H9 (cell line): Measurements from ENCODE around the gene NKAIN4. TPM values are rescaled to one million over a fixed set of nuclear protein-coding genes. Genes with fewer than 3 reads are reported as not detected.

Source experiments
- DNase-seq: peaks from one replicate; pipeline ENCODE4 v3.0.0-alpha.2; 2017
- H2AFZ ChIP-seq: one replicate; pipeline ENCODE4 v1.6.1; 2013; ENCODE audit warnings: mild to moderate bottlenecking, low read length, control low read depth, moderate library complexity
- H2AK5ac ChIP-seq: 2 replicates; pipeline ENCODE4 v1.6.1; 2013; ENCODE audit warnings: low read length, control low read depth, mixed read lengths; ENCODE audit not compliant: insufficient read length
- H2BK120ac ChIP-seq: one replicate; pipeline ENCODE4 v1.6.1; 2013; ENCODE audit warnings: low read depth, mild to moderate bottlenecking, low read length, control low read depth, inconsistent platforms; ENCODE audit not compliant: poor library complexity, severe bottlenecking
- H2BK12ac ChIP-seq: 2 replicates; pipeline ENCODE4 v1.6.1; 2013; ENCODE audit warnings: low read length, control low read depth, mixed read lengths, low read depth; ENCODE audit not compliant: insufficient read length
- H2BK15ac ChIP-seq: 2 replicates; pipeline ENCODE4 v1.6.1; 2013; ENCODE audit warnings: low read depth, low read length, control low read depth
- H2BK20ac ChIP-seq: one replicate; pipeline ENCODE4 v1.6.1; 2013; ENCODE audit warnings: low read depth, mild to moderate bottlenecking, low read length, control low read depth, inconsistent platforms; ENCODE audit not compliant: poor library complexity, severe bottlenecking
- H2BK5ac ChIP-seq: 2 replicates; pipeline ENCODE4 v1.6.1; 2013; ENCODE audit warnings: low read length, control low read depth, mixed read lengths; ENCODE audit not compliant: insufficient read length
- H3K14ac ChIP-seq: 2 replicates; pipeline ENCODE4 v1.6.1; 2013; ENCODE audit warnings: low read length, control low read depth; ENCODE audit not compliant: insufficient read depth
- H3K18ac ChIP-seq: 2 replicates; pipeline ENCODE4 v1.6.1; 2013; ENCODE audit warnings: low read depth, mild to moderate bottlenecking, mixed read lengths, low read length, control low read depth; ENCODE audit not compliant: insufficient read length
- H3K23ac ChIP-seq: 2 replicates; pipeline ENCODE4 v1.6.1; 2013; ENCODE audit warnings: low read length, control low read depth, mixed read lengths, low read depth; ENCODE audit not compliant: insufficient read length
- H3K23me2 ChIP-seq: 2 replicates; pipeline ENCODE4 v1.6.1; 2013; ENCODE audit warnings: low read depth, mild to moderate bottlenecking, mixed read lengths, low read length, control low read depth; ENCODE audit not compliant: insufficient read length, poor library complexity, severe bottlenecking
- H3K27ac ChIP-seq: 2 replicates; pipeline ENCODE4 v1.5.1; 2013; ENCODE audit warnings: low read length, control low read depth, mixed read lengths, low read depth; ENCODE audit not compliant: insufficient read length
- H3K27me3 ChIP-seq: 2 replicates; pipeline ENCODE4 v1.6.1; 2013; ENCODE audit warnings: low read length, control low read depth, inconsistent platforms; ENCODE audit not compliant: insufficient read depth
- H3K4ac ChIP-seq: 2 replicates; pipeline ENCODE4 v1.6.1; 2013; ENCODE audit warnings: low read depth, mild to moderate bottlenecking, control low read depth, inconsistent platforms, low read length, moderate library complexity
- H3K4me1 ChIP-seq: 2 replicates; pipeline ENCODE4 v1.6.1; 2013; ENCODE audit warnings: low read length, control low read depth, inconsistent platforms; ENCODE audit not compliant: insufficient read depth
- H3K4me2 ChIP-seq: 2 replicates; pipeline ENCODE4 v1.6.1; 2013; ENCODE audit warnings: low read length, control low read depth, mixed read lengths; ENCODE audit not compliant: insufficient read length, insufficient read depth
- H3K56ac ChIP-seq: 2 replicates; pipeline ENCODE4 v1.6.1; 2013; ENCODE audit warnings: low read depth, mild to moderate bottlenecking, mixed read lengths, low read length, control low read depth; ENCODE audit not compliant: insufficient read length
- H3K79me1 ChIP-seq: 2 replicates; pipeline ENCODE4 v1.6.1; 2013; ENCODE audit warnings: low read depth, mild to moderate bottlenecking, moderate library complexity, low read length, control low read depth, inconsistent platforms; ENCODE audit not compliant: insufficient read depth, poor library complexity, severe bottlenecking
- H3K79me2 ChIP-seq: 2 replicates; pipeline ENCODE4 v1.6.1; 2013; ENCODE audit warnings: low read length, control low read depth, inconsistent platforms; ENCODE audit not compliant: insufficient read depth
- H3K9ac ChIP-seq: 2 replicates; pipeline ENCODE4 v1.6.1; 2013; ENCODE audit warnings: low read length, control low read depth, mixed read lengths; ENCODE audit not compliant: insufficient read length; ENCODE audit errors: extremely low read depth
- H3K9me3 ChIP-seq: one replicate; pipeline ENCODE4 v1.6.1; 2013; ENCODE audit warnings: low read depth, low read length, inconsistent platforms; ENCODE audit not compliant: control insufficient read depth
- H3T11ph ChIP-seq: one replicate; pipeline ENCODE4 v1.6.1; 2013; ENCODE audit warnings: mild to moderate bottlenecking, low read length, control low read depth, inconsistent platforms
- H4K20me1 ChIP-seq: one replicate; pipeline ENCODE4 v1.6.1; 2013; ENCODE audit not compliant: control insufficient read depth, insufficient read length, insufficient read depth
- H4K5ac ChIP-seq: 2 replicates; pipeline ENCODE4 v1.6.1; 2013; ENCODE audit warnings: low read depth, mild to moderate bottlenecking, mixed read lengths, low read length, control low read depth; ENCODE audit not compliant: insufficient read length
- H4K8ac ChIP-seq: replicated peaks from 2 replicates; pipeline ENCODE4 v1.6.1; 2013; ENCODE audit warnings: low read length, control low read depth, mixed read lengths, low read depth; ENCODE audit not compliant: insufficient read length
- H4K91ac ChIP-seq: 2 replicates; pipeline ENCODE4 v1.6.1; 2013; ENCODE audit warnings: low read depth, mild to moderate bottlenecking, moderate library complexity, mixed read lengths, low read length, control low read depth; ENCODE audit not compliant: insufficient read length
- H3K27ac Mint-ChIP-seq, 3 experiments: 2 replicates in 2 of 3; 3 replicates in 1 of 3; pipeline ENCODE4 v1.8.0; 2020 to 2021; ENCODE audit warnings: mixed read lengths in 3 of 3, mild to moderate bottlenecking in 1 of 3, moderate library complexity in 1 of 3
- H3K27me3 Mint-ChIP-seq: 2 replicates; pipeline ENCODE4 v1.8.0; 2021; ENCODE audit warnings: low read depth, mild to moderate bottlenecking, moderate library complexity, mixed read lengths
- H3K36me3 Mint-ChIP-seq, 3 experiments: 2 replicates in 2 of 3; 3 replicates in 1 of 3; pipeline ENCODE4 v1.8.0; 2020 to 2021; ENCODE audit warnings: low read depth in 3 of 3, mixed read lengths in 3 of 3; ENCODE audit not compliant: insufficient read depth in 1 of 3
- H3K4me1 Mint-ChIP-seq, 2 experiments: 2 replicates each; pipeline ENCODE4 v1.8.0; 2020; ENCODE audit warnings: mixed read lengths in 2 of 2
- H3K4me3 Mint-ChIP-seq, 2 experiments: 2 replicates in 1 of 2; 3 replicates in 1 of 2; pipeline ENCODE4 v1.8.0; 2020 to 2021; ENCODE audit warnings: mild to moderate bottlenecking in 2 of 2, mixed read lengths in 2 of 2, moderate library complexity in 1 of 2
- H3K9me3 Mint-ChIP-seq, 2 experiments: 2 replicates in 1 of 2; 3 replicates in 1 of 2; pipeline ENCODE4 v1.8.0; 2020; ENCODE audit warnings: mild to moderate bottlenecking in 2 of 2, mixed read lengths in 2 of 2, moderate library complexity in 1 of 2
- CTCF ChIP-seq: fragments of 200-600 bp; sonication (generic); conservative IDR thresholded peaks from 3 replicates; pipeline ENCODE4 v1.8.0; 2021; ENCODE audit warnings: antibody characterized with exemption, mild to moderate bottlenecking
- WGBS: extraction: QIAGEN DNeasy Blood & Tissue Kit; methylation state at CpG from one replicate; pipeline ENCODE4 v1.1.7; 2013; ENCODE audit warnings: missing lambda C conversion rate, low lambda C conversion rate, mixed read lengths; ENCODE audit not compliant: insufficient read length; ENCODE audit errors: extremely low coverage; 5-methylcytosine and 5-hydroxymethylcytosine counted together
- total RNA-seq: library from RNA; stranded (reverse); gene quantifications from 2 replicates; pipeline ENCODE4 v1.2.1, GENCODE V29; 2021

Gene NKAIN4
- total RNA-seq, 1 experiment from 2014 or later: 20.9 TPM

GRCh38 chr20:63286781-63287696, 32.8 kb upstream of the NKAIN4 start:
- Mint-ChIP-seq H3K27me3 (peaks cover 1% of the 10 kb centered on the region; the same call in 1 of the 2 replicates), H3K4me1 (peaks cover 7% of the 10 kb centered on the region in 2 experiments; a peak in 3 of 4 replicates), H3K27ac (no peak overlapping the region; a peak in 1 of 7 replicates), H3K4me3 (no peak overlapping the region), H3K36me3 (peaks cover 6 to 56% (median 41%) of the 10 kb centered on the region in 3 experiments; a peak in 6 of 7 replicates), H3K9me3 (no peaks in the 10 kb centered on the region)
- Histone ChIP-seq H2AK5ac (no peak overlapping the region), H3K4me2 (no peak overlapping the region), H2BK5ac (no peak overlapping the region), H3K27me3 (no peaks in the 10 kb centered on the region), H3K27ac (no peak overlapping the region), H3T11ph (no peak overlapping the region), H3K9me3 (no peaks in the 10 kb centered on the region), H4K91ac (no peak overlapping the region), H2AFZ (no peak overlapping the region), H4K20me1 (no peaks in the 10 kb centered on the region), H3K9ac (no peak overlapping the region), H3K18ac (no peak overlapping the region), H2BK15ac (no peak overlapping the region), H3K4me1 (no peaks in the 10 kb centered on the region), H4K8ac (no peak overlapping the region), H3K4ac (no peak overlapping the region), H3K56ac (no peak overlapping the region), H2BK120ac (no peak overlapping the region), H2BK12ac (no peak overlapping the region), H3K79me1 (no peaks in the 10 kb centered on the region), H2BK20ac (no peak overlapping the region), H3K23me2 (peaks cover 3% of the 10 kb centered on the region), H3K14ac (no peak overlapping the region), H3K79me2 (no peaks in the 10 kb centered on the region), H3K23ac (no peak overlapping the region), H4K5ac (no peak overlapping the region)
- WGBS: no CpG with 5 or more reads among the region's 23 CpGs
- no peak for DNase-seq
- TF ChIP-seq CTCF: no peak
